ENCODE data around the gene KIF26B. TPM values are rescaled to one million over a fixed set of nuclear protein-coding genes. Genes with fewer than 3 reads are reported as not detected.

The KIF26B gene
- total and polyA plus RNA-seq, 2 experiments from 2014 or later = 0.03 to 0.76 TPM

GRCh38 chr1:245143849-245144248 lies 10.9 kb upstream of the KIF26B start:
- H3K79me2 ChIP-seq (replicated peaks; ENCODE audit: insufficient read depth) = no peaks in the 10 kb centered on the region
- TF ChIP-seq EZH2phosphoT487 (IDR thresholded peaks at IDR 0.05; ENCODE audit: unreplicated experiment) = no peak
- TF ChIP-seq ZNF462 (CRISPR knock-in tag; IDR thresholded peaks at IDR 0.05) = no peak
- no peak for TF ChIP-seq EZH2 (IDR thresholded peaks at IDR 0.05; ENCODE audit: low read depth, unreplicated experiment)
- TF ChIP-seq CREB1 (CRISPR knock-in tag; IDR thresholded peaks at IDR 0.05; ENCODE audit: low read depth) = no peak
- TF ChIP-seq ZNF331 (CRISPR knock-in tag; IDR thresholded peaks at IDR 0.05; ENCODE audit: low read depth) = no peak
- no peak for TF ChIP-seq POLR2AphosphoS5 (IDR thresholded peaks at IDR 0.05; ENCODE audit: low read depth)
- TF ChIP-seq STAT1 (IDR thresholded peaks at IDR 0.05; ENCODE audit: unreplicated experiment) = no peak
- TF ChIP-seq CTCF (conservative IDR thresholded peaks at IDR 0.05; ENCODE audit: low read depth in 2 of 2) = no peak
- no peak for TF ChIP-seq ETS1 (IDR thresholded peaks at IDR 0.05)
- TF ChIP-seq JUNB (IDR thresholded peaks at IDR 0.05; ENCODE audit: unreplicated experiment) = no peak
- TF ChIP-seq REST (IDR thresholded peaks at IDR 0.05; ENCODE audit: unreplicated experiment) = no peak
- TF ChIP-seq ZNF114 (CRISPR knock-in tag; IDR thresholded peaks at IDR 0.05) = no peak
- no peak for TF ChIP-seq NANOG (IDR thresholded peaks at IDR 0.05; ENCODE audit: borderline replicate concordance)
- Mint-ChIP-seq H3K27ac (no peak overlapping the region), H3K4me3 (no peak overlapping the region), H3K4me1 (no peaks in the 10 kb centered on the region), H3K36me3 (ENCODE audit: low read depth) (no peaks in the 10 kb centered on the region), H3K9me3 (no peaks in the 10 kb centered on the region; the same call in 2 of the 3 replicates), H3K27me3 (ENCODE audit: insufficient read depth, low read depth, poor library complexity) (peaks cover 4% of the 10 kb centered on the region)
- no peak overlapping the region for H3K27ac ChIP-seq (ENCODE audit: low read depth)
- H3K4me3 ChIP-seq = no peak overlapping the region
- H3K36me3 ChIP-seq (ENCODE audit: insufficient read depth) = no peaks in the 10 kb centered on the region
- no peaks in the 10 kb centered on the region for H3K4me1 ChIP-seq (ENCODE audit: insufficient read depth)
- DNase-seq (ENCODE audit: low spot score) (no peak), ATAC-seq (no peak)
- no peaks in the 10 kb centered on the region for H3K27me3 ChIP-seq (ENCODE audit: insufficient read depth)
- no peak overlapping the region for H2AFZ ChIP-seq
- H3K9me2 ChIP-seq (ENCODE audit: insufficient read depth) = no peaks in the 10 kb centered on the region
- H3F3A ChIP-seq (replicated peaks; ENCODE audit: low read depth) = no peaks in the 10 kb centered on the region
- H3K4me2 ChIP-seq = no peak overlapping the region
- H4K20me1 ChIP-seq (replicated peaks; ENCODE audit: insufficient read depth) = no peaks in the 10 kb centered on the region
